B cell (primary cell): ENCODE data around the gene MRPS27. TPM values are rescaled to one million over a fixed set of nuclear protein-coding genes. Genes with fewer than 3 reads are reported as not detected.

Source experiments
- ATAC-seq: fragments of 200-7000 bp; cut with Tn5 transposase; one replicate; pipeline ENCODE4 v1.10.0; 2021; ENCODE audit warnings: low read depth, mild to moderate bottlenecking, moderate number of reproducible peaks, moderate library complexity
- CTCF ChIA-PET: fragments of 350-600 bp; sonication (Branson Sonifier 250); formaldehyde crosslinking; loops from one replicate; lab custom pipeline; 2021; ENCODE audit warnings: antibody characterized with exemption, inconsistent platforms; lab: Charles Lee
- POLR2A ChIA-PET: fragments of 350-600 bp; sonication (Branson Sonifier 250); formaldehyde crosslinking; loops from one replicate; lab custom pipeline; 2021; ENCODE audit warnings: antibody characterized with exemption; lab: Charles Lee
- DNase-seq: peaks from one replicate; pipeline ENCODE4 v3.0.0; 2013
- H2AFZ ChIP-seq: 2 replicates; pipeline ENCODE4 v1.6.1; 2012; ENCODE audit warnings: mild to moderate bottlenecking, low read depth, low read length; ENCODE audit not compliant: insufficient read depth, poor library complexity, severe bottlenecking
- H3K27ac ChIP-seq, 2 donors: 1 replicate in 1 of 2; 2 replicates in 1 of 2; pipeline ENCODE4 v1.5.1; 2012 to 2013; ENCODE audit warnings: low read length in 2 of 2, mild to moderate bottlenecking in 2 of 2, moderate library complexity in 1 of 2
- H3K27me3 ChIP-seq, 4 experiments: fragments of 200-600 bp in 1 of 4; sonication (generic) in 1 of 4; replicated peaks in 1 of 4; 1 replicate in 2 of 4; 2 replicates in 2 of 4; pipeline versions ENCODE4 v1.6.1 to v1.7.0; 2013 to 2016; ENCODE audit warnings: low read length in 3 of 4, mild to moderate bottlenecking in 2 of 4, mixed read lengths in 1 of 4, moderate library complexity in 1 of 4; ENCODE audit not compliant: insufficient read depth in 4 of 4, control insufficient read depth in 3 of 4; ENCODE audit errors: control extremely low read depth in 1 of 4
- H3K36me3 ChIP-seq, 2 experiments: replicated peaks in 1 of 2; 1 replicate in 1 of 2; 2 replicates in 1 of 2; pipeline versions ENCODE4 v1.6.1 to v1.7.1; 2013; ENCODE audit warnings: low read length in 1 of 2; ENCODE audit not compliant: insufficient read depth in 2 of 2, control insufficient read depth in 1 of 2; ENCODE audit errors: control extremely low read depth in 1 of 2, extremely low read depth in 1 of 2
- H3K4me1 ChIP-seq, 2 donors: fragments of 200-600 bp in 1 of 2; sonication (generic) in 1 of 2; 1 replicate in 1 of 2; 2 replicates in 1 of 2; pipeline versions ENCODE4 v1.5.1 to v1.6.1; 2013 to 2017; ENCODE audit warnings: low read length in 2 of 2; ENCODE audit not compliant: control insufficient read depth in 2 of 2, insufficient read depth in 2 of 2
- H3K4me2 ChIP-seq: replicated peaks from 2 replicates; pipeline ENCODE3; 2012; ENCODE audit warnings: mild to moderate bottlenecking, low read depth, low read length; ENCODE audit not compliant: poor library complexity, severe bottlenecking
- H3K4me3 ChIP-seq, 5 experiments: fragments of 200-600 bp in 1 of 5; sonication (generic) in 1 of 5; 1 replicate in 3 of 5; 2 replicates in 2 of 5; pipeline versions ENCODE4 v1.5.1 to v1.7.0; 2011 to 2016; ENCODE audit warnings: low read length in 4 of 5, mild to moderate bottlenecking in 4 of 5, low read depth in 2 of 5, control low read depth in 1 of 5, moderate library complexity in 1 of 5; ENCODE audit not compliant: insufficient read depth in 1 of 5; ENCODE audit errors: control extremely low read depth in 1 of 5, extremely low read depth in 1 of 5
- H3K79me2 ChIP-seq: fragments of 200-600 bp; sonication (generic); one replicate; pipeline ENCODE4 v1.6.0; 2016; ENCODE audit warnings: low read length; ENCODE audit not compliant: control insufficient read depth, insufficient read depth
- H3K9ac ChIP-seq: fragments of 200-600 bp; sonication (generic); 2 replicates; pipeline ENCODE4 v1.6.1; 2017; ENCODE audit warnings: mild to moderate bottlenecking, low read length, moderate library complexity
- H3K9me3 ChIP-seq, 3 donors: one replicate each; pipeline versions ENCODE4 v1.6.1 to v1.7.1; 2013; ENCODE audit warnings: low read length in 2 of 3; ENCODE audit not compliant: control insufficient read depth in 2 of 3, insufficient read depth in 1 of 3; ENCODE audit errors: control extremely low read depth in 1 of 3
- H4K20me1 ChIP-seq: 2 replicates; pipeline ENCODE4 v1.6.0; 2012; ENCODE audit warnings: mild to moderate bottlenecking, low read length; ENCODE audit not compliant: insufficient read depth, control insufficient read depth, poor library complexity, severe bottlenecking
- H3K27ac Mint-ChIP-seq: one replicate; pipeline ENCODE4 v1.8.0; 2021; ENCODE audit warnings: mixed read lengths
- H3K27me3 Mint-ChIP-seq: one replicate; pipeline ENCODE4 v1.8.0; 2021; ENCODE audit warnings: mixed read lengths
- H3K4me1 Mint-ChIP-seq: one replicate; pipeline ENCODE4 v1.8.0; 2021; ENCODE audit warnings: mixed read lengths
- H3K4me3 Mint-ChIP-seq: one replicate; pipeline ENCODE4 v1.8.0; 2021; ENCODE audit warnings: mixed read lengths
- H3K9me3 Mint-ChIP-seq: one replicate; pipeline ENCODE4 v1.8.0; 2022; ENCODE audit warnings: mixed read lengths; ENCODE audit not compliant: insufficient read depth
- CTCF ChIP-seq: fragments of 200-600 bp; IDR thresholded peaks from one replicate; pipeline ENCODE4 v1.8.0; 2022; ENCODE audit warnings: antibody characterized with exemption, mild to moderate bottlenecking
- EZH2 ChIP-seq: IDR thresholded peaks from 2 replicates; pipeline ENCODE4 v1.6.1; 2012; ENCODE audit warnings: borderline replicate concordance, low read depth, mild to moderate bottlenecking, moderate library complexity, low read length; ENCODE audit not compliant: insufficient read depth, poor library complexity, severe bottlenecking
- WGBS: methylation state at CpG from one replicate; pipeline ENCODE4 v1.1.5; 2013; ENCODE audit warnings: missing lambda C conversion rate; ENCODE audit not compliant: insufficient coverage; 5-methylcytosine and 5-hydroxymethylcytosine counted together
- intact Hi-C: fragments of 100-400 bp; cut with micrococcal nuclease; formaldehyde crosslinking; loops from one replicate; pipeline ENCODE4 v1.10.0; 2022
- polyA plus RNA-seq: library from polyadenylated mRNA; depleted of rRNA; stranded (reverse); fragments of >200 nt; gene quantifications from 2 replicates; pipeline ENCODE4 v1.2.3, GENCODE V29; 2012
- total RNA-seq, 2 donors: library from RNA; stranded (reverse); fragments of 120-200 nt in 1 of 2; gene quantifications; 1 replicate in 1 of 2; 2 replicates in 1 of 2; pipeline versions ENCODE4 v1.2.3 to v1.2.4, GENCODE V29; 2013 to 2022

Gene MRPS27
- total and polyA plus RNA-seq, 2 donors (not counting 1 experiment from before 2014, with no cell fraction given): 33.4 to 58.3 TPM

GRCh38 chr5:72213482-72213881, 106.6 kb downstream of the MRPS27 start:
- no peaks in the 10 kb centered on the region for H3K9me3 ChIP-seq
- TF ChIP-seq EZH2 (no peak), CTCF (no peak)
- no peaks in the 10 kb centered on the region for H3K4me1 ChIP-seq
- WGBS: 93% methylated on average over 3 of the region's 4 CpGs
- no peak overlapping the region for H3K4me2 ChIP-seq
- no peaks in the 10 kb centered on the region for H3K27me3 ChIP-seq
- H3K4me3 ChIP-seq: no peak overlapping the region
- ChIA-PET POLR2A (no interaction called here), CTCF (no interaction called here)
- Mint-ChIP-seq H3K4me3 (no peak overlapping the region), H3K9me3 (no peaks in the 10 kb centered on the region), H3K27ac (no peak overlapping the region), H3K27me3 (no peaks in the 10 kb centered on the region), H3K4me1 (no peaks in the 10 kb centered on the region)
- DNase-seq (no peak), ATAC-seq (no peak)
- H4K20me1 ChIP-seq: no peaks in the 10 kb centered on the region
- intact Hi-C loops: no loop called here
- peaks cover 0 to 11% of the 10 kb centered on the region in 2 experiments for H3K36me3 ChIP-seq
- no peak overlapping the region for H2AFZ ChIP-seq
- no peak overlapping the region for H3K9ac ChIP-seq
- H3K27ac ChIP-seq: no peak overlapping the region
- H3K79me2 ChIP-seq: no peaks in the 10 kb centered on the region

DNA sequence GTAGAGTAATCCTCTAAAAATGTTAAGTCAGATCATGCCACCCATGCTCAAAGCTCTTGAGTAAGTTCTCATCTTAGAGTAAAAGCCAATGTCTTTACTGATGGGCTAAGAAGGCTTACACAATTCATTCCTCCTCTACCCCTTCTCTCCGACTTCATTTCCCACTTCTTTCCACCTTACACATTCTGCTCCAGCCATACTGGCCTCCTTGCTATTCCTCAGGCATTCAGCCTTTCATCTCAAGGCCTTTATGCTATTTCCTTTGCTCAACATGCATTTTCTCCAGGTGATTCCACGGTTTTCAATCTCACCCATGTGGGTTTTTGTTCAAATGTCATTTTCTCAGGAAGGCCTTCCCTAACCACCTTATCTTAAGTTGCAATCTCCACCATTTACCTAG, 107.9 kb downstream of the MRPS27 start:
- no peaks in the 10 kb centered on the region for H3K4me1 ChIP-seq
- no peaks in the 10 kb centered on the region for H3K9me3 Mint-ChIP-seq
- H3K27ac ChIP-seq: no peak overlapping the region
- H3K79me2 ChIP-seq: no peaks in the 10 kb centered on the region
- no peak overlapping the region for H3K4me2 ChIP-seq
- no peak for DNase-seq
- no peak overlapping the region for H3K4me3 ChIP-seq
- no peak overlapping the region for H3K4me3 Mint-ChIP-seq
- H3K9me3 ChIP-seq: no peaks in the 10 kb centered on the region
- H3K4me1 Mint-ChIP-seq: no peaks in the 10 kb centered on the region
- TF ChIP-seq CTCF: no peak
- no peak for TF ChIP-seq EZH2
- no peaks in the 10 kb centered on the region for H4K20me1 ChIP-seq
- intact Hi-C loops: no loop called here
- no peaks in the 10 kb centered on the region for H3K27me3 ChIP-seq
- no peak overlapping the region for H3K27ac Mint-ChIP-seq
- no peak for ATAC-seq
- no peaks in the 10 kb centered on the region for H3K27me3 Mint-ChIP-seq
- WGBS: 100% methylated on average over 2 of the region's 2 CpGs
- H3K9ac ChIP-seq: no peak overlapping the region
- POLR2A ChIA-PET: no interaction called here
- peaks cover 0 to 2% of the 10 kb centered on the region in 2 experiments for H3K36me3 ChIP-seq
- CTCF ChIA-PET: no interaction called here
- H2AFZ ChIP-seq: no peak overlapping the region
